Stromal cell of bone marrow (primary cell): Measurements from ENCODE around the gene MEOX1.
A peak's percentile ranks its signal among the peaks of the same experiment; 100 is the strongest.
"Not testable (repeated sequence)": the region's sequence is repeated elsewhere in the genome, so short reads cannot be mapped to it uniquely, and the experiment has no call there.

ENCODE experiments used
- DNase-seq: peaks from one replicate; pipeline ENCODE4 v3.0.0-alpha.2; 2012; ENCODE audit warnings: low read depth

The MEOX1 gene

DNA sequence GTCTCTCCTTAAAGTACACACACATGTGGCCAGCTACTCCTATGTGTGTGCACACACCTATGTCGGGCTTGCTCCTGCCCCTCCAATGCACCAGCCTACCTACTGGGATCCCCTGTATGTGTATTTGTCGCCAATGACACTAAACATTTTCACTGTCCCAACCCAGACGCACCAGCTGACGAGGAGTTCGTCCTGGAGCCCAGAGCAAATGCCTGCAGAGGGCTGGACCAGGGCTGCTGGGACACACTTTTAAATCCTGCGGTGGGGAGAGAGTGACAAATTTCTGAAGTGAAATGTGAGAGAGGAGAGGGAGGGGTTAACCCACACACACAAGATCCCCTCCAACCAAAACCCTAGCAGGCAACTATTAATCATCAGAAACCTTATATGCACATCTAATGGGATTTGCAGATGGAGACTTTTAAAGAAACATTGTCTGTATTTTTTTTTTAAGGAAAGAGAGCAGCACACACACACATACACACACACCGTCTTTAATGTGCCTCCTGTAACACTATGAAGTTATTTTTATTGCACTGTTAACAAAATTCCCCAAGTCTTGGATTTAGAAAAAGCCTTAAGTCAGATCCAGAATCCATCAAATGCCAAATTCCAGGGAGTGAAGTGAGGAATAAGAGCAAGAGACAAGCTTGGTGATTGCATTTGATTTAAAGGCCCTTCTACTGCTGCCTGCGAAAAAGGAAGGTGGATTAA lies at the start of gene MEOX1:
Gene MEOX1, minus strand, starts transcription at position 224 of the 714 bp plus-strand sequence. CDS start 388 bp downstream, outside the sequence.
- DNase-seq: peak; percentile 54

DNA sequence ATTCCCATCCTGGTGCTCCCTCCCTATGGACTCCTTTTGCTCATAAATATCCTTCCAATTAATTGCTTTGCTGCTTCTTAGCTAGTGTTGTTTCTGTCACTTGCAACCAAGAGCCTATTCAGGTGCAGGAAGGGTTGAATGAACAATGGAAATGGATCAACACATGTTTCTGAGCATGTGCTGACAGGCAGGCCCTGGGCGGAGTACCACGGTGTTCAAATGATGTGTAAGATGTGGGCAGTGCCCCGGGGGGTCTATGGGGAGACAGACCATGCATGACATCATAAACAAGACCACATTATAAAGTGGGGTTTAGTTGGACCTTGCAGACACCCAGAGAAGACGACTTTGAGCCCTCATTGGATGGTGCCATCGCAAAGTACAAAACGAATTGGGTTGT lies 48.4 kb upstream of the MEOX1 start:
- DNase-seq: no peak

DNA sequence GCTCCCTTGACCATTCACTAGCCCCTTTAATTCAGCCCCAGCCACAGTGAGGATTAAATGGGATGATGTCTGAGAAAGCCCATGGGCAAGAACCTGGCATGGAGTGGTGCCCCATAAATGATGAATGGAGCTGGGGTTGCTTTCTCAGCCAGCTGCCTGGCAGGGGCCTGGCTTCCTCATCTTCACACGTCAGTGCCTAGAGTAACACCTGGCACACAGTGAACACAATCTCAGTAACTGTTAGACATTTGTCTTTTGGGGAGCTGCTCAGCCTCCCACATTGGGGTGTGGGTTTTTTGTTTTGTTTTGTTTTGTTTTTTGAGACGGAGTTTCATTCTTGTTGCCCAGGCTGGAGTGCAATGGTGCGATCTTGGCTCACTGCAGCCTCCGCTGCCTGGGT lies 47.5 kb upstream of the MEOX1 start:
- DNase-seq: no peak

DNA sequence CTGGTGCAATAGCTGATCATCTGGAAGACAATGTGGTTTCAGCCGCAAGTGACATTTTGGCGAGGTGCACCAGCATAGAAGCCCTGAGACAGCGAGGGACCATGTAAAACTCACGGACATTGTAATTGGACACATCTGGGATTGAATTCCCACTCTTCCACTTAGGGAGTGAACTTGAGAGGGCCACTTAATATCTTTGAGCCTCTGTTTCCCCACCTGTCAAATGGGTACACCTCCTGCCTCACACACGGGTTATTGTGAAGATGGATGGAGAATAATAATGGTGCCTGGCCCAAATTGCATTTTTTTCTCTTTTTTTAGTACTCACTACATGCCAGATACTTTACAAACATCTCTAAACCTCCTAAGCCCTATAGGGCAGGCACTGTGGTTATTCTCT lies 45.5 kb upstream of the MEOX1 start:
- no peak for DNase-seq

DNA sequence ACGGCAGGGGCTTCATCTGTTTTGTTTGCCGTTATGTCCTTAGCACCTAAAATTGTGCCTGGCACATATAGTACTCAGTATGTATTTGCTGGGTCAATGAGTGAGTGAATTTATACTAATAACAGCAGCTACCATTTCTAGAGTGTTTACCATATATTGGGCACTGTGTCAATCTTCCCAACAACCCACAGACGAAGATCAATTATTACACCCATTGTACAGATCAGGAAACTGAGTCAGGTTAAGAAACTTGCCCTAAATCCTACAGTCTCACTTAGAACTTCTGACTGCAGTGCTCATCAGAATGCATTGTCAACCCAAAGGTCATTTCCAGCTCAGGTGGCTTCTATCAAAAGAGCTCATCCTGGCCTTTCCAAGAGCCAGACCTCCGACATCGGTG lies 44.5 kb upstream of the MEOX1 start:
- no peak for DNase-seq

DNA sequence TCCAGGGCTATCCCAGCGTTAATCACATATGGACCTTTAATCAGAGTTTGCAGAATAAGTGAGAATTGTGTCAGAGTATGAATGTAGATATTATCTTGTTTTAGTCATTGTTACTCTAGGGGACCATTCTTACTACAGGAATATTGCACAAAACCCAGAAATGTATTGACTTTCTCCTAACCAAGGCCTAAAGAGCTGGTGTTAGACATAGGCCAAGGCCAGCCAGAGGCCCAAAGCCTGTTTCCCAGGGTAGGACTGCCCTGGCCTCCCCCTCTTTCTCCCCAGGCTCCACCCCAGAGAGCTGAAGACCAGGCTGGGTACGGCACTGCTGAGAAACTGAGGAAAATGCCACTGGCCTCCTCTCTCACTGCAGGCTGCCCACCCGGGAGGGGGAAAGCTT lies 41.9 kb upstream of the MEOX1 start:
- DNase-seq: no peak

DNA sequence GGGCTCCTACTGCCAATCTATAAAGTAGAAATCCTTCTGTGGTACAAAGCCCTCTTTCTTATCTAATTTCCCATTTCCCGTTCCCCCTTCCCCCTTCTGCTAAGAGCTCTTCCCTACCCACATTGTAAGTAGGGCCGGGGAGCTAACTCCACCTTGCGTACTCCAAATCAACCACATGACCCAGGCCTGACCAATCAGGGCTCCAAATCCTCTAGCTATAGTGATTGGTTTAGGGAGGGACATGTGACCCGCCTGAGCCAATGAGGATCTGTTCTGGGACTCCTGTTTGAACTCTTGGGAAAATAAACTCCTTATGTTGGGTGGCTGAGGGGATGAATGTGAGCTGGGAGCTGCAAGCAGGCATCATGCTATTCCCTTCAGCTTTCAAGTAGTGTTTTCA lies 40.9 kb upstream of the MEOX1 start:
- no peak for DNase-seq

DNA sequence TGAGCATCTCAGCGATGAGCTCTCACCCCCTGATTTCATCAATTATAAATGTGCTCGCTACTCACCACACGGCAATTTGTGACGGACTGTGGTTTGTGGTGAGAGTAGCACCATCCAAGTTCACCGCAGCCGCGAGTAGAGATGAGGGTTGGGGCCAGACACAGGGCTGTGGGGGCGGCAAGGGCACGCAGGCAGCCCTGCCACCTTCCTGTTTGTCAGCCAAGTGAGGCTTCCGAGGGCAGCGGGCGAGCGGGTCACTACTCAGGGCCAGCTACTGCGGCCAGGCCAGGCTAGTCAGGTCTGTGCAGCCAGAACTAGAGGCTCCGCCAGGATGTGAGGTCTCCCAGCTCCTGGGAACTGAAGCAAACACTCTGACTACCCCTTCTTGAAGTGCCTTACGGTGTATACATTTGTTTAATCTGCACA lies 39.6 kb upstream of the MEOX1 start:
- peak; percentile 62 for DNase-seq

DNA sequence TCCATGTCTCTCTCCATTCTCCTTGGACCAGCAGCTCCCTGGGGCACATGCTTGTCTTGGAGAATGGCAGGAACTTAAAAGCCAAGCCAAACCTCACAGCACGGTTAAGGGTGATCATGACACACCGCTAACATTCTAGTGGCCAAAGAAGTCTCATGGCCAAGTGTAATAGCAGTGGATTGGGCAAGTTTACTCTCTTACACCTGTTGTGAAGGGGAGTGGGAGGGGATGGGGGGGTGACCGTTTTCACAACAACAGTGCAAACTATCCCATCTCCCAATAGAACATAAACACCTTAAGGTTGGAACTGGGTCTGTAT lies 37.7 kb upstream of the MEOX1 start:
- no peak for DNase-seq

DNA sequence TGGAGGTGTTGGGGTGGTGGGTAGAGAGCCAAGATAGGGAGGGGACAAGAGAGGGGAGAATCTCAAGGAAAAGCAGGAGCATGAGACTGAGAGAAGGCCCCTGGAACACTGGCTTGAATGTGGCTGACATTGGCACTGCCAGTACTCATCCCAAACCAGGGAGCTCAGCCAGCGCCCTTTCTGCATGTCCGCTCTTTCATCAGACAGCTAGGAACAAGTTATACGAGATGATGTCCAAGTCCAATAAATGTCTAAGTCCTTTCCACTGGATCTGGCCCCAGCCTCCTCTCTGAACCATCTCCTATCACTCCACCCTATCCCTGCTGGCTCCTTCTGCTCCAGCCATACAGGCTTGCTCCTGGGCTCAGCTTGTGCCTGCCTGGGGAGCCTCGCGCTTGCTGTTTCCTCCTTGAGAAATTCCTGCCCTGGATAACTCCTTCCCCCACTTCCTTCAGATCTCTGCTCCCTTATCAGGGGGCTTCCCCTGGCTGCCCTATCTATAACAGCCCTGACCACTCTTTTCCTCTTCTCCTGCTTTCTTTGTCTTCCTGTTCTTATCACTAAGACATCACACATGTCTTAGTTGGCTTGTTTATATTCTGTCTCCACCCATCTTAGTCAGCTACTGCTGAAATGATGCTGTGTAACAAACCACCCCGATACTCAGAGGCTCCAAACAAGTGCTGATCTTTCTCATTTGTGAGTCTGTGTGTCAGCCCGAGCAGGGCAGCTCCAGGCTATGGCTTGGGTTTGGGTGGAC lies 37.1 kb upstream of the MEOX1 start:
- no peak for DNase-seq

DNA sequence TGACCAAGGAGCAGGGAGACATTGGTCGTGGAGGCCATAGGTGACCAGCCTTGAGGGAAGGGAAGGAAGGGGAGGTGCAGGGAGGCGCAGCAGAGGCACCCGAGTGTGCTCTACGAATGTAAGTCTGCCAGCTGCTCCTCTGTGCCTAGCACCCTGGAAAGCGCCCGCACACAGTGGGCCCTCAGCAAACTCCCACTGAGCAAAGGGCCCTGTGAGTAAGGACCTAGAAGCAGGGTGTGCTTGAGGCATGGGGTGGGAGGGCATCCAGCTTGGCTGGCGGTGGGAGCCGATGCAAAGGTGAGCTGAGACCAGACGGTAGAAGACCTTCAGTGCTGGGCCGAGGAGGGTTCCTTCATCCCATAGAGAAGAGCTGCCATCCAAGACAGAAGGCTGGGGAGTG lies 36.2 kb upstream of the MEOX1 start:
- DNase-seq: no peak

DNA sequence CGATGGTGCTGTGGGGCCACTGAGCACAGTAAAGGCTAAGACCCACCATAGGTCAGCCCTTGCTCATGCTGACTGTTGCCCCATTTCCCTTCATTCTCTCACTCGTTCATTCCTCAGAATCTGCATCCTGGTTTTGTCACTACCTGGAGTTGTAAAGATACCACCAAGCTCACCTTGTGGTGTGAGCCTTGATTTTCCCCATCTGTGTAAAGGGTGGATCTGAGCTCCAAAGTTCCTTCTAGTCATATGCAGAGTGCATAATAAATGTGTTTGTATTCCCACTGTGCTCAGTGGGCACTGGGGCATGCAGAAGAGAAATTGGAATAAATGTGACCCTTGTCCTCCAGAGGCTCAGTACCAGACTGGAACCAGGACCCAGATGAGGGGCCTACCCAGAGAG lies 35.2 kb upstream of the MEOX1 start:
- DNase-seq: no peak

DNA sequence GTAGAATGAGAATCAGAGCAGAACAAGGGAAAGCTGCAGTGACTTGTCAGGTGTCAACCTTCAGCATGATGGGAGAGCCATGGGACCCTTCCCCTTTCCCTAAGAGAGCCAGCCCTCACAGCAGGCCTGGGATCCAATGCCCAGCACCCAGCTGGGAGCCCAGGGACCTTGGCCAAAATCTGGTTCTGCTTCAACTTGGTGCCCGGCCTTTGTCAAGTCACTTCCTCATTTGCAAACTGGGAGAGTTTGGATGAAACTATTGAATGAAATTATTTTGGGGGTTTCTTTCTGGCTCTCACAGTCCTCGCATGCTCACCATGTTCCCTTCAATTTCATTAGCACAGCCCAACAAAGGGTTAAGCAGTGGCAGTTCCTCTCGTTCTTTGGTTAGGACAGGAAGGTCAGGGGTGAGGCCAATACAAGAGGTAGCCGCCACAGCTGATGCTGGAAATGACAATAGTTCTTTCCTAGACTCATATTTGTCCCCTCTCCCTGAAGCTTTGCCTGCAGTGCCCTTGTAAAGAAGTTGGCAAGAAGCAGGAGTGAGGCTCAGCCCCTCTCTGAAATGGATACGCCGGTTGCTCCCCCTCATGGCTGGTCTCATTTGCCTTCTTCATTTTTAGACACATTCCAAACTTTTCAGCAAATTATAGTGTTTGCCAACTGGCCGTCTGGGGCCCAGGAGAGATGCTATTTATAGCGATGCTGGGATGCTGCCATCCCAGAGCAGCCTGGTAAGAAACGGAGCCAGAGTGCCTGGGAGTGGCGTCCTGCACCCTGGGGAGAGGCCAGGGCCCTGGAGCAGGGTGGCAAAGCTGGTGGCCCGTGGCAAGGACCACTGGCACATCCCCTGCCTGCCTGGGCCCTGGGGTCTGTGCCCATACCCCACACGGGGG lies 34.5 kb upstream of the MEOX1 start:
- no peak for DNase-seq

DNA sequence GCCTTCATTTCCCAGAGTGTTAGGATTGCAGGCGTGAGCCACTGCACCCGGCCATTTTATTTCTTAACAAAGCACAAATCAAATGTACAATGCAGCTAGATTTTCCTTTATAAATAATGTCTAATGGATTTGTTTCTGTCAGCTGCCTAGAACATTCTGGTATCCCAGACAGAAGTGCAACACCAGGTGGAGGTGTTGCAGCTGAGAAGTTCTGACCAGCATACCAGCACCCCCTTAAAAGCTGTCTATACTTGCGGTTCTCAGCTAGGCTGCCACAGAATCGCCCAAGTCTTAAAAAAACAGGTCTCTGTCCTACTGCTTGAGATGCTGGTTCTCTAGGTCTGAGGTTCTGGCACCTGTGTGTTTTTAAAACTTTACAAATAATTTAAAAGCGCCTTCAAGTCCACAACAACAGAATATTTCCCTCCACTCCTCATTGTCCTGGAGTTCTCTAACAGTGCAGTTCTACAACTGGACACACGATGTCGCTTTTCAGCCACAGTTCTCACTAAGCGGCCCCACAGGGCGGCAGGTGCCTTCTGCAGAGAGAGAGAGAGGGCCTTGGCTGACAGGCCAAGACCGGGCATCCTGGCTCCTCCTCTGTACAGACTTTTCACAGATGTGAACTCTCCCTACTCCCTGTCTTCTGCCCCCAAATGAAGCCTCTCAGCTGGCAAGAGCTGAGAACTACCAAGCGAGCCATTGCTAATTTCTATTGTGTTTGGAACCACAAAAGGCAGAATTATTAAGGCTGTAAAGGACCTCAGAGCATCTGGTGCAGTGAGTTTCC lies 32.6 kb upstream of the MEOX1 start:
- peak; percentile 54 for DNase-seq

DNA sequence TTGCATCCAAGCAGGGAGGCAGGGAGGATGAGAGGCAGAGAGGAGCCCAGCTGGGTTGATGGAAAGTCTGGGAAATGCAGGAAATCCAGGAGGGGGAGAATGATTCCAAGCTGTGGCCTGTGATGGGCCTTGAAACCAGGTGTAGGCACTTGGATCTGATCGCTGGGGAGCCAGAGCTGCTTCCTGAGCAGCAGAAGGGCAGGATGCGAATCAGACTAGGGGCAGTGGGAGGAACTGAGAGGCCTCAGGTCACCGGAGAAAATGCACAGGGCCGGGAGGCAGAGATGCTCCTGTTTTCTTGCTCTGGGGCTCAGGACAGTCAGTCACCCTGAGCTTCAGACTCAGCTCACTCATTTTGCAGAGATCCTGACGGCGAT lies 29.6 kb upstream of the MEOX1 start:
- DNase-seq: no peak

DNA sequence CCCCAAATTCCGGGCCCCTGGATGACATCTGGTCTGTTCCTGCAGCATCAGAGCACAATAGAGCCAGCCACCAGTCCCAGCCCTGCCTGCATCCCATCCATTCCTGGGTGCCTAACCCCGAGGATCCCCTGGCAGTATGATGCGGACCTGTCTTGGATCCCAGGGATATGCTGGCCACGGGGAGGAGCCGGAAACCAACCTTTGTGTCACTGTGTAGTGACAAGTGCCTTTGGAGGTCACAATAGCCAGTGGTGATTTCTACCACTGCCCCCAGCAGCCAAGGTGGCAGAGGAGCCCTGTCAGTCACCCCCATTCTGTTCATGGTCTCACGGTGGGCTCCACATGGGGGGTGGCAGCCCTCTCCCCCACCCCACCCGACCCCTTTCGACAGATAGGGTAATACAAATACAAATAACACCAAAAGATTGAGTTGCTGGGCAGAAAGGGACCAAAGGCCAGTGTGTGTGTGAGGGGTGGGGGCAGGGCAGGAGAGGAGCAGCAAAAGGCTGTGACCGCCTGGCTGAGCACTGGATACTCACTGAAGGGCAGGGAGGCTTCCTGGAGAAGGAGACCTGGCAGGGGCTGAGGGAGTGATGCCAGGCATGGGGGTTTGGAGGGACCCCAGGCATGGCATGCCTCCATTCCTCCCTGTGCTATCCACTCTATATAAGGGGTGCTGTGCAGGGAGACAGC lies 29.0 kb upstream of the MEOX1 start:
- DNase-seq: no peak

DNA sequence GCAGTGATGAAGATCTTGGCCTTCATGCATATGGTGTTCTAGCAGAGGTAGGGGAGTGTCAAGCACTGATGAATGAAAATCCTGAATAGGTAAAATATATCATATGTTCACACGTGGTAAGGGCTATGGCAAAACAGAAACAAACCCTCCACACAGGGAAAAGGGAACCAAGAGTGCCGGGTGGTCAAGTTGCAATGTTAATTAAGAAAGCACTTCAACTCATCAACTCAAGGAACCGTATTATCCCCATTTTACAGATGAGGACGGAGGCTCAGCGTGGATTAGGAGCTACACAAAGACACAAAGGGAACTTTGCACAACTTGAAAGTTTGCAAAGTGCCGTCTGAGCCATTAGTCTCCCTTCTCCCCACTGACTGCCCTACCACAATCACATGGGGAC lies 28.1 kb upstream of the MEOX1 start:
- DNase-seq: no peak

DNA sequence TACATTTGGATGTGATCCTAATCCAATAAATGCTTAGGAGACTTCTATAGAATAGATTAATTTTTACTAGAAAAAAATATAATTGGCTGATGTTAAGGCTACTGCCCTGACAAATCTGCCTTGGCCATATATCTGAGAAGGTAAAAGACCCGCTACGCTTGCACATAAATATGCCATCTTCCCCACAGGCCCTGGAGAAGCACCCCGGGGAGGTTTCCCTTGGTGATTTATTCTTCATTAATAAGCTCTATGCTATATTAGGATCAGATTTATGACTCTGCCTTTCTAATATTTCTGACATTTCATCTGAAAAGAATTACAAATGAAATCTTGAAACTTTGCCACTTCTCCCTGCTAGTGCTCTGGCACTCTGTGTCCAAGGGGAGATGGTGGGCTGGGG lies 27.4 kb upstream of the MEOX1 start:
- DNase-seq: no peak

DNA sequence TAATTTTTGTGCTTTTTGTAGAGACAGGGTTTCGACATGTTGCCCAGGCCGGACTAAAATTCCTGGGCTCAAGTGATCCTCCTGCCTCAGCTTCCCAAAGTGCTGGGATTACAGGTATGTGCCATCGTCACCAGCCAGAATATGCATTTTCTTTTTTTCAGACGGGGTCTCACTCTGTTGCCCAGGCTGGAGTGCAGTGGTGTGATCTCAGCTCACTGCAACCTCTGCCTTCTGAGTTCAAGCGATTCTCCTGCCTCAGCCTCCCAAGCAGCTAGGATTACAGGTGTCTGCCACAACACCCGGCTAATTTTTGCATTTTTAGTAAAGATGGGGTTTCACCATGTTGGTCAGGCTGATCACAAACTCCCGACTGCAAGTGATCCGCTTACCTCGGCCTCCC lies 25.2 kb upstream of the MEOX1 start:
- not testable (repeated sequence) for DNase-seq

DNA sequence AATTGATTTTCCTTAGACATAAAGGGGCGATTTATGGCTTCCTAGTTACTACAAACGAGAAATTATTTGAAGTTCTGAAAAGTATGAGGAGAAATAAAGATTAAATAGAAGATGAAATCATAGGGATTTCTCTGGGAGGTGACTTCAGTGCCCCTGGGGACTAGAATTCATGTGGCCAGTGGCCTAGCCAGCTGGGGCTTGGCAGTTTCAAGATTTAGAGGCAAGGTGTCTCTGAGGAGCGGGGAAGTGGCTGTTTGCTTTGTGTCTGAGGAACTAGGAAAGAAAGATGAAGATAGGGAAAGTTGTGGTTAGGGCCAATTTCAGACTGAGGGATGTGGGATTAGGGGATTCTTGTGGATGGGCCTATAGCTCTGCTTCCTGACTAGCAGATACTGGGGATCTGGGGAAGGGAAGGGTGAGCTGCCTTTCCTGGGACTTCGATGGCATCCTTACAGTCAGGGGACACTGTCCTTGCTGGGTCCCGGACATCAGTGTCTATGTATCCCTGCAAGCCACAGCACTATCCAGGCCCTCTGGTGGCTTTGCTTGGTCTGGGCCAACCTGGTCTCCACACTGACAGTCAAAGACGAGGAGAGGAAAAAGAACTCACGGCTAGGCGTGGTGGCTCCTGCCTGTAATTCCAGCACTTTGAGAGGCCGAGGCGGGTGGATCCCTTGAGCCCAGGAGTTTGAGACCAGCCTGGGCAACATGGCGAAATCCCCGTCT lies 22.4 kb upstream of the MEOX1 start:
- no peak for DNase-seq

DNA sequence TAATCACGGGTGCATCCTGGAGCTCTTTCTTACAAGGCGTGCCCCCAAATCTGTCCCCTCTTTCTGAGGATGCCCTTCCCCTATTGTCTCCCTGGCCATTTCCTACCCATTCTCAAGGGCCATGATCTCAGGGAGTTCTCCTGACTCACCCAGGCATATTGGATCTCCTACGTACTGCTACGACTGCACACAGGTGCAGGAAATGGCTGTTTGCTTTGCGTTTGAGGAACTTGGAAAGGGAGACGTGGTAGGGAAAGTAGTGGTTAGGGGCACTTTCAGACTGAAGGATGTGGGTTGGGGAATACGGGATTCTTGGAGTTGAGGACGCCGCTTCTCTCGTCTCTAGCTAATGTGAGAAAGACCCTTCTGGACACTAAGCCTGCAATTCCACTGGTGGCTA lies 18.7 kb upstream of the MEOX1 start:
- DNase-seq: no peak
